COLO829 (cell line): Measurements from ENCODE around the gene KCNA10.

Experiments
- DNase-seq: peaks from one replicate; pipeline ENCODE4 v3.0.0; 2012; ENCODE audit warnings: low spot score

Gene KCNA10

DNA sequence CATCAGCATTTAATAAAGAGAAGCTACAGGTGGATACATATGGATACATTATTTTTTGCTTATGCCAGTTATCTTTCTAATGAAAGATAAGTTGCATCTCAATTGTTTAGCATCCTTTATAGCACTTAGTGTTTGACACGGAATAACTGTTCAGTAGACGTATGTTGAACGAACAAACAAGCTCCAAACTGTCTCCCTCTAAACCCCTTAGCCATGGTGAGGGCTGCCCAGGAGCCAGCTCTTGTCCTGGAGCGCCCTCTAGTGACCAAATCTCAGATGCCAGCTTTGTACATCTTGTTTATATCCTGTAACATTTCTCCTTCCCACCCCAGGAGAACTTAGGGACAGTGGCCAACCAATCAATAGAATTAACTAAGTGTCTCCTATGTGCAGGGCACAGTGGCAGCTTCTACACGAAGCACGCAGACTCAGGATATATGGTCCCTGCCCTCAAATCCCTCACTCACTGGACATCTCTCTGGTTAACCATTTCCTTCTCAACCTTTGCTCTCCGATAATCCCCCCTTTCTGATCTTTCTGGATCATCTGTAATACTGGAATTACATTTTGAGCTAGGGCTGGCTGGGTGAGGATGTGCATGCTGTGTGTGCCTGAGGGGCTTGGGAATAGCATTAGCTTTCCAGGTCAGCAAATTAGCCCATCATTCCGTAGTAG lies 22.9 kb downstream of the KCNA10 start:
- DNase-seq = peak; percentile 67

DNA sequence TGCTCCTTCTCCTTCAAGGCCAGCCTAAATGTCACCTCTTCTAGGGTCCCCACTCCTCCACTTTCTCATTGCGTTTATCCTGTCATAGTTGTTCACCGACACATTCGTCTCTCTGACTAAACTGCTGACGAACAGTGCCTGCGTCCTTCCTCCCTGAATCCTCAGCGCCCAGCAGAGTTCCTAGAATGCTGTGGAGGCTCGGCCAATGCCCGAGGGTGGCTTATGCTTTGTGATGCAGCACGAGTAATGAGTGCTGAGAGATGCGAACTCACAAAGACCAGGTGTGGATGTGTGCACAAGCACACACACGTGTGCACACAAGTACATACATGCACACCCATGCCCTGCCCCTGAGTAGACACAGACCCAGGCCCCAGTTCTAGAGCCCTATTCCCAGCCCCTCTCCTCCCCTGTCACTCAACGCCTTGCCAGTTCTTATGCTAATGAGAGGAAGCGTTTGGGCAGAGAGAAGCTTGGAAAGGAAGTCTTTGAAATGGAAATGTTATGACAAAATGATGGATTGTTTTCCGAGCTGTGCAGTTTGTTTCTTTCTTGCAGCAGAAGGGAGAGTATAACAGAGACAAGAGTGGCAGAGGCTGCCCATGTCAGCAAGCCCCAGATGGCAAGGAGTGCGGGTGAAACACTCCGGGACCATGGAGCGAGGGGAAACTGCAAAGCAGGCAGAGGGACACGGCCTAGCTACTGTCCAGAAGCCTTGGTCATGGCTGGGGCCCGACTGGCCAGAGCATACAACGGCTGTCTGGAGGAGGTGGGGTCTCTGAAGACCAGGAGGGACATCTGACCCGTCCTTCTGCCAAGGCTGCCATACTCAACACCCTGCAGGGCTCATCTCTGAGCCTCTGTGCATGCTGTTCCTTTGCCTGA lies 24.2 kb downstream of the KCNA10 start:
- no peak for DNase-seq

DNA sequence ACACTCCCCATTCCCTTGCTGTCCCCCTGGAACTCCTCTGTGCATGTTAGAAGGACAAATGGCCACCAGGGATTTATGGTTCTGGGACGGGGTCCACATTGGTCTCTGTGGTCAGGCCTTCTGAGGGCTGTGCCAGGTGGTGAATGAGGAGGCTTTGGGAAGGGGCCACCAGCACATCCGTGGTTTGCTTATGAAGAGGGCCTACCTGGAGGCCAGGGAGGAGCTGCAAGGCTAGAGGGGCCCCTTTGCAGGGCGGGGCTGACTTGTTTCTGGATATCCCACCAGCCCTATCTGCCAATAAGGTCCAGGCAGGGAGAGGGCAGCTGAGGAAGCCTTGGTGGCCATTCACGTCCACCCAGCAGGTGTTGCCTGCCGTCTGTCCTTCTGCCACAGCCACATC lies 24.9 kb downstream of the KCNA10 start:
- no peak for DNase-seq

DNA sequence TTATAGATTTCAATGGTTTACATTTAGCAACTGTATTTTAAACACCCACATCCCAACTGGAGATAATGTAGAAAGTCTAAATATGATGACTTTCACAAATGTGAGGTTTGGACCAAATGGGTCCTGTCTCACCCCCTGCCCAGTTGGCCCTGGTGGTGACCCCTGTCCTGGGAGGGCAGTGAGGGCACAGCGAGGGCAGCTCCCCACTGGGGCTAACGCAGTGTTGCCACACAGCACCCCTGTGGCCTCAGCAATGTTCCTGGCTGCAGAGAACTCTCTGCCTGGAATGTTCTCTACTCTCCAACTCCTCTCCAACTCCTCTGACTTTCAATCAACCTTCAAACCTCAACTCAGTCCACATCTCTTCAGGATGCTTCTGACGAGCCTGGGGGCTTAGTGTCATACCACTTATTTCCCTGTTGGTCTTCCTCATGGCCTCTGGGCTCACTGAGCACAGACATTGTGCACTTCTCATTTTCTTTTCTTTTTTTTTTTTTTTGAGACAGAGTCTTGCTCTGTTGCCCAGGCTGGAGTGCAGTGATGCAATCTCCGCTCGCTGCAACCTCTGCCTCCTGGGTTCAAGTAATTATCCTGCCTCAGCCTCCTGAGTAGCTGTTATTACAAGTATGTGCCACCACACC lies 25.8 kb downstream of the KCNA10 start:
- DNase-seq = no peak

DNA sequence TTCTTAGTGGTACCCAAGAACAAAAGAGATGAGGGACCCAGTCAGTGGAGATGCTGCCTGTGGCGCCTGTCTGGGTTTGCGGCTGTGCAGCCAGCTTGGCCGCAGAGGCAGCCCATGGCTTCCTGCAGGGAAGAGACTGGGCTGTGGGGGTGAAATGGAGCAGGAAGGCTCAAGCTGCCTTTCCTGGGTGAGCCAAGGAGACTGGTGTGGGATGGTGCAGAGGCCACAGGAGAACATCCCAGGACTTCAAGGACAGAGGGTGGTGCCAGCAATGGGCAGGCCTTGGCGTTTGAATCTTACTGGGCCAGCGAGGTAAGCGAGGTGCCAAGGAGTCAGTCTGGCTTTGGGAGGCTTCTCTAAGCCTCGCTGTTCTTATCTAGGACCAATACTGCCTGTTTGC lies 26.4 kb downstream of the KCNA10 start:
- DNase-seq = no peak

DNA sequence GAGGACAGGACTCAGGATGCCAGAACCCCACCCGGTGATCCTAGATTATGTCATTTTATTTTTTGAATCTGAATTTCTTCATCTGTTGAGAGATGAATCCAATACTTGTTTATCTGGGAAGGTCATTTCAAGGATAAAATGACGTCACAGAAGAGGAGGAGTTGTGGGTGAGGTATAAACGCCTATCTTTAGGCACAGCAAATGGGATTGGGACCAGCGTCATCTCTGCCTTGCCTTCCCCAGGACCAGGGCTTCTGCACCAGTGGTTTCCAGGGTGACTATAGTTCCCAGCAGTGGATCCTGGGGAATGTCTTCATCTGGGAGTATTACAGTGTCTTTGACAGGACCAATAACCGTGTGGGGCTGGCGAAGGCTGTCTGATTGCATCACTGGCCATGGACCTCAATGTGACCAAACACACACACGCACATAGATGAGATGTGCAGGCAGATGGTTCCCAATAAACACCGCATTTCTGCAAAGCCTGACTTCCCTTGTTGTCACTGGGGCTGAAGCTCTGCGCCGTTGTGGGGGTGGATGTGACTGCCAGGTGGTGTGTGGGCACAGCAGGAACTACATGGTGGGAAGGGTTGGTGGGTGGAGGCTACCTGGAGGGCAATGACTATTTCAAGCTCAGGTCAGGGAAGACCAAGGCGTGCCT lies 28.1 kb downstream of the KCNA10 start:
- DNase-seq = no peak

DNA sequence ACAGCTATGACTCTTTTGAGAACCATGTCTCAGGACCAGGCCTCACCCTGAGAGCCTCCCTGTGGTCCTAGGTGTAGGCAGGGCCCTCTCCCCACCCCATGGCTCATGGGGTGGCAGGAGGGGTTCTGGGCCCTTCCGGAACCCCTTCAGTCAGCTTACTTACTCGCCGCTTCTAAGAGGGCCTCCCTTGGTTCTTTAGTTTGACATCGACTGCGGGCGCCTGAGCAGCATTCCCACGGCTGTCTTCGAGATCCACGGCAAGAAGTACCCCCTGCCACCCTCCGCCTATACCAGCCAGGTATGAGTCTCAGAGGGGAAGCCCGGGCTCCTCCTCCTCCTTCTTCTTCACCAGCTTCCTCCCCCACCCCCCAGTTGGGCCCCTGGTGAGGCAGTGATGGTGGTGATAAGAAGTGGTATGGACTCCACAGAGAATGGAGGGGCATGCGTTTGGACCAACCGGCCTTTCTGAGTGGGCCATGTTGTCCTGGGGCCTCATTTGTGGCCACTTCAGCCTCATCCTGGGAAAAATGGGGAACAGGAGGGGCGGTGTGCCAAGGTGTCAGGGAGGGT lies 28.9 kb downstream of the KCNA10 start:
- DNase-seq = no peak

DNA sequence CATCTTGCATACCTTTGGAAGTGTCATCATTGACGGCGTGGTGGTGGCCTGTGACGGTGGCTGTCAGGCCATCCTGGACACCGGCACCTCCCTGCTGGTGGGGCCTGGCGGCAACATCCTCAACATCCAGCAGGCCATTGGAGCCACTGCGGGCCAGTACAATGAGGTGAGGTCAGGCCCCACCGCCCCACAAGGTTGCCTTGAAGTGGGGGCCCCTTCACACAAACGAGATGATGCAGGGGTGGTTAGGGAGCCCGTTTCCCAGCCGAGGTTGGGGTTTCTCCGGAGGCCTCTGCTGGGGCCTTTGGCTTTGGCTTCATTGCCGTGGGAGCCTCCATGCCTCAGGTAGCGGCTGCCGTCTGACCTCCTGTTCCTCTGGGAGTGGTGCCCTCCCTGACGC lies 29.6 kb downstream of the KCNA10 start:
- DNase-seq = no peak

DNA sequence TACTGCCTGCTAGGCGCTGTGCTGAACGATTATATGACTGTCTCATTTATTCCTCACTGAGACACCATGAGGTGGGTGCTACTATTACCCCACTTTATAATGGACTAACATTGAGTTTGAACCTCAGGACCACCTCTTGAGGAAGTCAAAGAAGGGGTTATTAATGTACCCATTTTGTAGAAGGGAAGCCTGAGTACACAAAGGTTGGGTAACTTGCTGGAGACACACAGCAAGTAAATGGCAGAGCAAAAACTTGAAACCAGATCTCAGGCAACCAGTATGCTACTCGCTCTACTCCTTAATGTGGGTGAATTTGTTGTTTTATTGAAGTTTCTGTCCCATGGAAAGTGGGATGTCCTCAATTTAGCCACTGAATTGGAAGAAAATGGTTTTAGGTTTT lies 30.1 kb downstream of the KCNA10 start:
- no peak for DNase-seq

DNA sequence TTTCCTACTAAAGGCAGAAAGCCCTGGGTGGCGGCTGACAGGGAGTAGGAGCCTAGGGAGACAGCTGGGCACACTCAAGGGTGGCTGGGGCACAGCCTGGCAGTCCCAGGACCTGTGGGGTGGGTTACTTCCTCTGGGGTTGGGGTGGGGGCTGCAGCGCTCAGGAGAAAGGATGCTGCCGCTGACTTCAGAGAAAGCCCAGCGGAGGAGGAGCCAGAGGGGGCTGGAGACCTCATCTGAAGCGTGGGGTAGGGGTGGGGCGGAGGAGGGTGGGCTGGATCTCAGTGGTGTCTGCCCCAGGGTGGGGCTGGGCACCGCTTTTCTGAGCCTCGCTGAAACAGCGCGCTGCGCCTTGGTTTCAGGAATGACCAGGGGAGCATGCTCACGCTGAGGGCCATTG lies 30.8 kb downstream of the KCNA10 start:
- DNase-seq = no peak

DNA sequence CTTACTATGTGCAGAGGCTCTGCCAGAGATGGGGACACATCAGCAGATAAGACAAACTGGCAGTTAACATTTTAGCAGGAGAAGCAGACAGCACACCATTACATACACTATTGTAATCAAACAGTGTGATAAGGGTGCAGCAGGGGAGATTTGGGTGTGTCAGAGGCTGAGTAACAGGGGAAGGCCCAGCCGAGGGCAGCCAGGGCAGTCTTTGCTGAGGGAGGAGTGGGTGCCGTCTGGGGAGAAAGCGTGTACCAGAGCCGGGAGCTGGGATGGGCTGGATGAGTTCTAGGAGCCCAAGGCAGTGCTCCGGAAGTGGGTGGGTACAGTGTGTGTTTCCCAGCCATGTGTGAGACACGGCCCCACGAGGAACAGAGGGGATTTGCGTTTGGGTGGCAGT lies 31.2 kb downstream of the KCNA10 start:
- no peak for DNase-seq

DNA sequence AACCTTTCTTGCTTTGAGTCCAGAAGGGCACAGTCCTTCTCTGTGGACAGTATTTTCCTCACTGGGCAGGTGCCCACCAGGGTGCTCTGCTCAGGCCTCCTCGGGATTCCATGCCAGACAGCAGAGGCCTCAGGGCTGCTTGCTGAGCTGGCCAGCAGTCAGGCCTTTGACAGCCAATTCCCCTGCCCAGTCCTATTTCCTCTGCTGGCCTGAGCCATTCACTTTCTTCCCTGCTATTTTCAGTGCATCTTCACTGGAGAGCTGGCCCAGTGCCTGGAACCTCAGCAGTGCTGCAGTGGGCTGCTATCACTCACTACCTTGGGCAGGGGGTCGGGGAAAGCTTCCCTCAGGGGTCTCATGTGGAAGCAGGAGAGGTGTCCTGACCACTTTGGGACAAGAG lies 33.2 kb downstream of the KCNA10 start:
- DNase-seq = no peak

DNA sequence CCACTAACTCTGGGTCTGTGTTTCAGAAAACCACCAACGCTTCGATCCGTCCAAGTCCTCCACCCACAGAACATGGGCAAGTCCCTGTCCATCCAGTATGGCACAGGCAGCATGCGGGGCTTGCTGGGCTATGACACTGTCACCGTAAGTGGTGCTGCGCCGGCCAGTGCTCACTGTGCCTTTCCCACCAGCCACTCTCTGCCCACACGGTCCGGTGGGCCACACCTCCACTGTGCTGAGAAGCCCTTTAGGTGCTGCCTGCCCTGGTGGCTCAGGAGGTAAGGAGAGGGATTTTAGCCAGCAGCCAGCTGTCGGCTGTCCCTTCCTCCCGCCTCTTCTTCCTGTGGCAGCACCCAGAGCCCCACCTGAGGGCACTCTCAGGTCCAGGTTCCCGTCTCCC lies 34.2 kb downstream of the KCNA10 start:
- no peak for DNase-seq

DNA sequence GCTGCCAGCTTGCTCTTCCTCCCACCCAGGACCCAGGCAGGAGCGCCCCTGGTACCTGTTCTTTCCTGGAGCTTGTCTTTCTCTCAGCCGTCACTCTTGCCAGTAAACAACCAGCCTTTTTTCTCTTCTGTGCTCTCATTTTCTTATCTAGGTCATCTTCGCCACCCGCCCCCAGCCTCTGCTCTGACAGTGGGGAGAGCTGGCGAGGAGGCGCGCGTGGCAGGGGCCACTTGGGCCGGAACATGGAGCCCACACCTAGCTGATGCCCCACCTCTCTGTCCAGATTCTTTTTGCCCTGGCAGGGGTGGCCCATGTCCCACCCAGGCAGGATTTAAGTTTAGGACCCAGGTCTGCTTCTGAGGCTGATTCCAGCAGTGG lies 35.7 kb downstream of the KCNA10 start:
- DNase-seq = no peak

DNA sequence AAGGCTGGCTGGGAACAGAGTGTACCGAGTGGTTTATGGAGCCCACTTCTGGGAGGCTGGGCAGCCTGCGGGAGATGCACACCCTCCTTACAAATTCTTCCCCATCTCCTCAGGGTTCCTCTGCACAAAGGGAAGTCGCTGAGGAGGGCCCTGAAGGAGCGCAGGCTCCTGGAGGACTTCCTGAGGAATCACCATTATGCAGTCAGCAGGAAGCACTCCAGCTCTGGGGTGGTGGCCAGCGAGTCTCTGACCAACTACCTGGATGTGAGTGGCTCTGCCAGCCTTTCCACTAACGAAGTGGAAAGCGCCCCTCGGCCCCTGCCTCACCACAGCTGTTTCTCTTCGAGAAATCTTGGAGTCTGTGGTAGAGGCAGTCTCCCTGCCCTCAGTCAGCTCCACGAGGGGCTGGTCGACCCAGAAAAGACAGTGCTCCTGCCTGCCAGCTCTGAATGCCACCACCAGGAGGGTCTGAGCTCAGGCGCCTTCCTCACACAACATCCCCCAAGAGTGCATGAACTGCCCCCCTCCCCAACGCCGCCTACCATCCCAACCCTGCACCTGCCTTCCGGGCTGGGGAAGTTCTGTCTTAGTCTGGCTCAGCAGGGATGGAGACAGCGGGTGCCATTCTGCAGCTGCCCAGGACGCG lies 36.2 kb downstream of the KCNA10 start:
- no peak for DNase-seq

DNA sequence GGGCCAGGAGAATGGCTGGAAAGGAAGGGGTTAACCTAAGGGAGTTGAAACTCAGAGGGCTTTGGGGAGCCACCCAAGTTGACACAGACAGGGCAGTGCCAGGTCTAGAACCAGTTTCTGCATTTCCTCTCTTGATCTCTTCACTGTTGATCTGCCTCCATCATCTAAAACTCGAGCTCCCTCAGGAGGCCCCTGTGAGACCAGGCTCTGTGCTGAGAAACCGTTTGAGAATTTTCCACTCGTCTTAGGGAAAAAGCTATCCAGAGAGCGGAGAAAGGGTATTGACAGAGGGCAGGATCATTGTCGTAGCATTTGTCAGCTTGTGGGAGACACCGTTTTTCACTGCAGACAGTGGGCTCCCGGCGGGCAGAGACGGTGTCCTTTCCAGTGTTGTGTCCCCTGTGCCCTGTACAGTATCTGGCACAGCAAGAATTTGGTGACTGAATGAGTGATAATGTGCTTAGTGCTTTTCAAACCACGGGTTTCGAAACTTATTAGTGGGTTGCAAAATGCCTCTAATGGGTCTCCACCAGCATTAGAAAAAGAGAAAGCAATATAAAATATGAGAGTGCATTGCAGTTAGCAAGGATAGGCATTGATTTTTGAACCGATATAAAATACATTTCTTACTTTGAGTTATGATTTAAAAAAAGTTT lies 36.9 kb downstream of the KCNA10 start:
- DNase-seq = no peak

DNA sequence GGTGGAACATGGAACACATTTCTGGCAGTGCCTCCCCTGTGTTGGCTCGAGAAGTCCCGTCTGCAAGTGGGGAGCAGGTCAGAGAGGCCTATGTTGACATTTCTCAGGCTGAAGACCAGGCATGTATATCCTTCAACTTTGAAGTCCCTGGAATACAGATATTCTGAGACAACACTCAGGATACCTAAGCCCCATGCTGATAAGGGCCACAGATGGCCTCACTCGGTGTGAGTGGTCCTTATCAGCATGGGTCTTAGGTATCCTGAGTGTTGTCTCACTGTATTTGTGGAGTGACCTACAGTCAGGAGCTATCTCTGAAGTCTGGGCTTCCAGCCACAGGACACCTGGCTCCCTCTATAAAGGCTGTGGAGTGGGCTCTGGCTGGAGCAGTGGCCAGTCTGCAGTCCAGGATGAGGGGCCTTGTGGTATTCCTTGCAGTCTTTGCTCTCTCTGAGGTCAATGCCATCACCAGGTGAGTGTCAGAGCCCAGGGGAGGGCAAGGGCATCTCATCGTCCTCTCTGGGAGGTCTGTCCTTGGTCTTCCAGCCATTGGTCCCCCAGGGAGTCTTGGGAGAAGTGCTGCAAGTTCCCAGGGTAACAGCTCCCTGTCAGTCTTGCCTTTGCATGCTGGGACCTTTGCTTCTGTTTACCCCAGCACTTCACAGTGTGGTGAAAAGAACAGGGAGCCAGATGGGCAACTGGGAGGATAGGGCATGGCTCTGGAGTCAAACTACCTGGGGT lies 38.4 kb downstream of the KCNA10 start:
- DNase-seq = no peak

DNA sequence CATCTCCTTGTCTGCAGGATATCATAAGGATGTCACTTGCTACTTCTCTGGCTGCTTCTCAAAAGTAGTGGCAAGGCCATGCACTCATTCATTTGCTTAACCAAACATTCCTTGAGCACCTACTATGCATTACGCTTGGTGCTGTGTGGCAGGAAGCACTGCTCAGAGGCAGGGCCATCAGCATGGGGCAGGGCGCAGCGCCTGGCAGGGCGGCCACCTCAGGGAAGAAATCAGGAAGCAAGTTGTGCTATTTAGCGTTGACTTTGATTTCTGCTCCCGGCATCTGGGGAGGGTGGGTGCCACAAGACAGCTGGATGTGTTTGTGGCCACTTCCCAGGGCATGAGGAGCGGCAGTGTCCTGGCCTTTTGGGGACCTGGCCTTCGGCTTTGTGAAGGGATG lies 40.1 kb downstream of the KCNA10 start:
- no peak for DNase-seq

DNA sequence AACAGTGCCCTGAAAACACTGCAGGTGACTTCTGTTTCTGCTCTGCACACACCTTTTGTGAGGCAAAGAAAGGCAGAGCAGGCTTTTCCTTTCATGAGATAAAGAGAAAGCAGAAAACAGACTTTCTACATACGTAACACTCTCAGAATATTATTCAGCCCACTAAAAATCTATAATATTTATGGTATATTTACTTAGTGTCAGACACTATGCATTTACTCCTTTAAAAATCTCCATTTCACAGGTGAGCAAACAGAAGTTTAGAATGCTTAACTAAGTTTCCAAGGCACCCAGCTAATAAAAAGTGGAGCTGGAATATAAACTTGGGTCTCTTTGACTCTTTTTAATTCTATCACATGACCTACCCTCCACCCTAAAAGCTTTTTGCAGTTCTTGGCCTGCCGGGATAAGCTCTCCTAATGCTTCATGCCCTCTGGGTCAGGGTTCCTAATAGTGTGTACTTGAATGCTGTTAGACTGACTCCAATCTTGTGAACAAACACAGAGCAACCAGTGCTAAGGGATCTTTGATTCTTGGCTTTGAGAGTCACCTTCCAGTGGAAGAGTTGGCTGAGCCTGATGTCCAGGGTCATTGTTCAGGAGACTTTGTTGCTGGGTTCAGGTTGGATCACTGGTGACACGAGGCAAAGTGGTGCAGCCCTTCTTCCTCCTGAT lies 40.9 kb downstream of the KCNA10 start:
- no peak for DNase-seq

DNA sequence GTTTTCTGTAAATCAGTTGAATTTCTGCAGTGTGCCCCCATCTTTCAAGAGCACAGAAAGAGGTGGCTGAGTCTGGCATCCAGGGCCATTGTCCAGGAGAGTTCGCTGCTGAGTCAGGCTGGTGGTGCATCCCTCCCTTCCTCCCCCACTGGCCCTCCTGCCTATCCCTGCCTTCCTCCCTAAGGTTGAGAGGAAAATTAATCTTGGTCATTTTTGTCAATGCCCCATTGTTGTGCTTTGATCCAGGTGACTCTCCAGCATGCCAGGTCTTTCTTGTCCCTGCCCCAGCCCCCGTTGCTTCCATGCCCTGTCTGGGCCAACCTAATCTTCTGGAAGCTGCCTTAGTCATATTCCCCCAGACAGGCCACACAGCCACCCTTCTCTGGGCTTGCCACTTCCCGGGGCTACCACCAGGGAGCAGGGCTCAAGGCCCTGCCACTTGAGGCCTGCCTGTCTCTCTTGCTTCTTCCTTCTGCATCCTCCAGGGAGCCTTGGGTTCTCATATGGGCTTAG lies 41.5 kb downstream of the KCNA10 start:
- DNase-seq = no peak
